ENCODE measurements around the gene CARNS1.

DNA sequence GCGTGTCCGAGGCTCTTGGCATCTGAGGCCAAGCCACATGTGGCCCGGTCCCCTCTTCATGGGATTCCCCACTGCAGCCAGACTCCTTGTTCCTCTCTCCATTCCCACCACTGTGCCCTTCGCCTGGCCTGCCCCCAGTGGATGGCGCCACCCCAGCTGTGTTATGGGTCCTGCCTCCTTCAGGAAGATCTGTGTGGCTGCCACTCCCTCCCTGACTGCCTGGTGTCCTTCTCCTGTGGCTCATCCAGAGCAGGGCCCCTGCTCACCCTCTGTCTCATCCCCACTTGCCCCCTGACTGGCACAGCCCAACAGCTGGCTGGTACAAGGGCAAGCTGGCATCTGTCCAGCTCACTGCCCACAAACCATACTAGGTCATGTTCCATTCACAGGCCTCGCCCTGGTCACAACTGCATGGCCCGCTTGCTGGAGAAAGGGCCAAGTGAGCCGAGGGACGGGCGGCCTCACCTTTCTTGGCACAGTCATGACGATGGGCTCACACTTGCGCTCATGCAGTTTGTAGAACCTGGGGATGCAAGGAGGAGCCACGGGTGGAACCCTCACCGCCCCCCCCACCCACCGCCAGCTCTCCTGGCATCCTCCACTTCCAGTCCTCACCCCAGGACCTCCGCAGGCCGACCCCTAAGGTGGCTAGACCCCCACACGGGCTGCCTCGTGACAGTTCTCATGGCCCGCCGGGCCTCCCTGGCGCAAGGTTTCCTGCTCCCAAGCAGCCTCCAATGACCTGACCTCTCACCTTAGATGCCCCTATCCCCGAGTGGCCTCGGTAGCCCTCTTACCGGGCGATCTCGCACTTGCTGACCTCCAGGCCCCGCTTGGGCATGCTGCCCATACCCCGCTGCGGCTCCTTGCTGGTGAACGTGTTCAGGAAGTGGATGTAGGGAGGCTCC lies 24.1 kb downstream of the CARNS1 start:
- TF ChIP-seq, protein P1, sequence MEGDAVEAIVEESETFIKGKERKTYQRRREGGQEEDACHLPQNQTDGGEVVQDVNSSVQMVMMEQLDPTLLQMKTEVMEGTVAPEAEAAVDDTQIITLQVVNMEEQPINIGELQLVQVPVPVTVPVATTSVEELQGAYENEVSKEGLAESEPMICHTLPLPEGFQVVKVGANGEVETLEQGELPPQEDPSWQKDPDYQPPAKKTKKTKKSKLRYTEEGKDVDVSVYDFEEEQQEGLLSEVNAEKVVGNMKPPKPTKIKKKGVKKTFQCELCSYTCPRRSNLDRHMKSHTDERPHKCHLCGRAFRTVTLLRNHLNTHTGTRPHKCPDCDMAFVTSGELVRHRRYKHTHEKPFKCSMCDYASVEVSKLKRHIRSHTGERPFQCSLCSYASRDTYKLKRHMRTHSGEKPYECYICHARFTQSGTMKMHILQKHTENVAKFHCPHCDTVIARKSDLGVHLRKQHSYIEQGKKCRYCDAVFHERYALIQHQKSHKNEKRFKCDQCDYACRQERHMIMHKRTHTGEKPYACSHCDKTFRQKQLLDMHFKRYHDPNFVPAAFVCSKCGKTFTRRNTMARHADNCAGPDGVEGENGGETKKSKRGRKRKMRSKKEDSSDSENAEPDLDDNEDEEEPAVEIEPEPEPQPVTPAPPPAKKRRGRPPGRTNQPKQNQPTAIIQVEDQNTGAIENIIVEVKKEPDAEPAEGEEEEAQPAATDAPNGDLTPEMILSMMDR (IDR thresholded peaks at IDR 0.05) = no peak
- no peak for TF ChIP-seq EP300 (IDR thresholded peaks at IDR 0.05)
